ENCODE measurements around the gene F10.
A peak's percentile ranks its signal among the peaks of the same experiment; 100 is the strongest.

F10 gene

DNA sequence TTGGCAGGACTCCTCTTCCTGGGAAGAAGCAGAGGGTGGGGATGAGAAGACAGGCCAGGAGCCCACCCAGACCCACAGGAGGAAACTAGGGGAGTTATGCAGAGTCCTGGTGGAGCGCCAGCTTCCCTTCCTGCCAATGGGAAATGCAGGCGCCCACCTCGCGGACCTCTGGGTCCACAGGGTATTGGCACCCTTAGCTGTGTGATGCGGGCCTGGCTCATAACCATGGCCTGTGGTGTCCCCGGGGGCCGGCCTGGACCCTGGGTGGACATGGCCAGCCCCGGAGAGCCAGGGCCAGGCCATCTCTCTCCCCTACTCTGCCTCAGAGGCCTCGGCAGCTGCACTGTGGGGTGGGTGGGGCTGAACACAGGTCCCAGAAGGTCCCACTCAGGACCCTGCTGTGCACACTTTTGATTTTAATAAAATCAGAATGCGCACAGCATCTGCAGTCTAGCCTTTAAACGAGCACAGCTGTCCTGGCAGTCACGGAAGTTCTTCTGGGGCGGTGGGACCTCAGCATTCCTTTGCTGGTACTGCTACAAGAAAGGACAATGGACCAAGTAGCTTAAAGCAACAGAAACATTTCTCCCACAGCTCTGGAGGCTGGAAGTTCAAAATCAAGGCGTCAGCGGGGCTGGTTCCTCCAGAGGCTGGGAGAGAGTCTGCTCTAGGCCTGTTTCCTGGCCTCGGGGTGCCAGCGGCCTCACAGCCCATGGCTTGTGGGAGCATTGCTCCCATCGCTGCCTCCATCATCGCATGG lies 1.8 kb downstream of the F10 start:
- no peaks in the 10 kb centered on the region for H3K36me3 ChIP-seq
- peak; percentile 8 for DNase-seq
- no peaks in the 10 kb centered on the region for H3K9me3 ChIP-seq (ENCODE audit: severe bottlenecking)
- no peaks in the 10 kb centered on the region for H3K27me3 ChIP-seq (ENCODE audit: insufficient read depth, low read depth, severe bottlenecking)
- no peak overlapping the region for H3K4me3 ChIP-seq (ENCODE audit: low read depth, low read length)
- H3K27ac ChIP-seq, result no peak overlapping the region
- TF ChIP-seq CTCF (IDR thresholded peaks at IDR 0.05; ENCODE audit: low read depth, low read length), result no peak

GRCh38 chr13:113125506-113126264 lies 3.1 kb downstream of the F10 start:
- Histone ChIP-seq H3K36me3 (no peaks in the 10 kb centered on the region), H3K27me3 (ENCODE audit: insufficient read depth, low read depth, severe bottlenecking) (no peaks in the 10 kb centered on the region), H3K27ac (no peak overlapping the region), H3K4me3 (ENCODE audit: low read depth, low read length) (no peak overlapping the region), H3K9me3 (ENCODE audit: severe bottlenecking) (no peaks in the 10 kb centered on the region)
- TF ChIP-seq CTCF (IDR thresholded peaks at IDR 0.05; ENCODE audit: low read depth, low read length), result no peak
- peak; percentile 10 for DNase-seq

DNA sequence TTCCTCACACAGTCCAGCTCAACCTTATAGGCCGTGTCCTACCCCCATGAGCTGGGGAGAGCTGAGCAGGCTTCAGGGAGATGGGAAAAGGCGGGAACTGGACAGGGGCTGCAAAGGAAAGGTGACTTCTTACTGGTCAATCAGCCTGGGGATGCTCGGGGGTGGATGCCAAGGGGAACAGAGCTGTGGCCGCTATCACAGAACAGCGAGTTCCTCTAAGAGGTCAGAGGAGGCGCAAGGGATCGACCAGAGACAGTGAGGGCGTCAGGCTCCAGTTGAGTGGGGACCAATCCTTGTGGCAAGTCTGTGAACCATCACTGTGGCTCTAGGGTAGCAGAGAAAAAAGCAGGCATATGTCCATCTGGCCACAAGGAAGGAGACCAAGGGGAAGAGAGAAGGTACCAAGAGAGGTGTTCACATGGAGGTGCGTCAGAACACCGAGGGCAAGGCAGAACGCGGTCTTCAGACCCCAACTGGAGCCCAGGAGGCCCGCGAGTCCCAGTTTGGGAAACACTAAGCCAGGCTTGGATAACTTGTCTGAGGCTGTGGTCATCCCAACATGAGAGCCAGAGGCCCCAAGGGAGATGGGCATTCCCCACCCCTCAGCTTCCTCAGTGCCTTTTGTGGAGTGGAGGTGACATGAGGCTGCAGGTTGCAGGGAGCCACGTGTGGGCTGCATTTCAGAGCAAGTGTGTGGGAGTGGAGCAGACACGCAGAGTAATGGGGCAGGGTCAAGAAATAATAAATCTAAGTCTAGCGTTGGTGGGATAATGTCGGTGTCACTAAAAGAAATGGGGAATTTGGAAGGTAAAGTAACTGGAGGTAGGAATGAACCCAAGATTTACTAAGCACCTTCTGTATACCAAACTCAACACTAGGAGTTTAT lies 3.9 kb downstream of the F10 start:
- no peaks in the 10 kb centered on the region for H3K9me3 ChIP-seq (ENCODE audit: severe bottlenecking)
- TF ChIP-seq CTCF (IDR thresholded peaks at IDR 0.05; ENCODE audit: low read depth, low read length), result no peak
- no peak overlapping the region for H3K27ac ChIP-seq
- peak; percentile 8 for DNase-seq
- H3K4me3 ChIP-seq (ENCODE audit: low read depth, low read length), result no peak overlapping the region
- no peaks in the 10 kb centered on the region for H3K27me3 ChIP-seq (ENCODE audit: insufficient read depth, low read depth, severe bottlenecking)
- no peaks in the 10 kb centered on the region for H3K36me3 ChIP-seq

DNA sequence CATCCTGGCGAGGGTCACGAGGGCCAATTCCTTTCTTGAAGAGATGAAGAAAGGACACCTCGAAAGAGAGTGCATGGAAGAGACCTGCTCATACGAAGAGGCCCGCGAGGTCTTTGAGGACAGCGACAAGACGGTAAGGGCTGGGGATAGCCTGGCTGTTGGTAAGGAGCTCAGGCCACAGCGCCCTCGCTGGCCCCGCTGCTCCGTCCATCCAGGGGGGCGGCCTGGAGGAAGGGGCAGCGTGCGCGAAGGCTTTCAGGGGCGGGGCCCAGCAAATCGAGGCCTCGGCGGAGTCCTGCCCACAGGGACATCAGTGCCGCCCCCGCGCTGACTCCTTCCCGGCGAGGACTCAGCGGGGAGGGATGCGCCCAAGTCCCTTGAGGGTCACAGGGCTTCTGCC lies 6.9 kb downstream of the F10 start:
- Histone ChIP-seq H3K36me3 (no peaks in the 10 kb centered on the region), H3K9me3 (ENCODE audit: severe bottlenecking) (no peaks in the 10 kb centered on the region), H3K4me3 (ENCODE audit: low read depth, low read length) (no peak overlapping the region), H3K27ac (no peak overlapping the region), H3K27me3 (ENCODE audit: insufficient read depth, low read depth, severe bottlenecking) (no peaks in the 10 kb centered on the region)
- DNase-seq, result peak; percentile 7
- no peak for TF ChIP-seq CTCF (IDR thresholded peaks at IDR 0.05; ENCODE audit: low read depth, low read length)

GRCh38 chr13:113129921-113130750 lies 7.5 kb downstream of the F10 start:
- Histone ChIP-seq H3K27ac (no peak overlapping the region), H3K9me3 (ENCODE audit: severe bottlenecking) (no peaks in the 10 kb centered on the region), H3K4me3 (ENCODE audit: low read depth, low read length) (no peak overlapping the region), H3K36me3 (no peaks in the 10 kb centered on the region), H3K27me3 (ENCODE audit: insufficient read depth, low read depth, severe bottlenecking) (no peaks in the 10 kb centered on the region)
- peak; percentile 10 for DNase-seq
- TF ChIP-seq CTCF (IDR thresholded peaks at IDR 0.05; ENCODE audit: low read depth, low read length), result no peak

Measured in WERI-Rb-1 (cell line).